GM21737 (cell line): ENCODE data around the gene SMURF2.
A peak's percentile ranks its signal among the peaks of the same experiment; 100 is the strongest.
"Not testable (repeated sequence)": the region's sequence is repeated elsewhere in the genome, so short reads cannot be mapped to it uniquely, and the experiment has no call there.

ENCODE experiments used
- ATAC-seq: cut with Tn5 transposase; IDR thresholded peaks from one replicate; pipeline ENCODE4 v1.9.1; 2021; ENCODE audit warnings: mild to moderate bottlenecking, moderate library complexity; ENCODE audit not compliant: unreplicated experiment

SMURF2 gene

DNA sequence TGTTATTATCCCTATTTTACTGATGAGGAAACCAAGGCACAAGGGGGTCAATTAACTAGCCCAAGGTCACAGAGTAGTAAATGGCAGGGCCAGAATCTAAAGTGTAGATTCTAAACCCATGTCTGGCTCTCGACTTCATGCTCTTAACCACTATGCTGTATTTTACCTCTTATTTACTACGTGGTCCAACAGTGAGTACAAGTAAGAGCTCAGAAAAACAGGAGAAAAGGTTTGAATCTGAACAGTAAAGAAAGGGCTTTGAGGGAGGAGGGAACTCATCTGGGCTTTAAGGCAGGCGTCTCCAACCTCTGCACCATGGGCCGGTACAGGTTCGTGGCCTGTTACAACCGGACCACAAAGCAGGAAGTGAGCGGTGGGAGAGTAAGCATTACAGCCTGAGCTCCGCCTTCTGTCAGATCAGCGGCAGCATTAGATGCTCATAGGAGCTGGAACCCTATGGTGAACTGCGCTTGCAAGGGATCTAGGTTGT lies 62.9 kb downstream of the SMURF2 start:
- ATAC-seq: peak; percentile 81

GRCh38 chr17:64598672-64599071 lies 63.4 kb downstream of the SMURF2 start:
- ATAC-seq: no peak

- ATAC-seq: no peak
Observed at GRCh38 chr17:64596988-64597387, 65.1 kb downstream of the SMURF2 start.

DNA sequence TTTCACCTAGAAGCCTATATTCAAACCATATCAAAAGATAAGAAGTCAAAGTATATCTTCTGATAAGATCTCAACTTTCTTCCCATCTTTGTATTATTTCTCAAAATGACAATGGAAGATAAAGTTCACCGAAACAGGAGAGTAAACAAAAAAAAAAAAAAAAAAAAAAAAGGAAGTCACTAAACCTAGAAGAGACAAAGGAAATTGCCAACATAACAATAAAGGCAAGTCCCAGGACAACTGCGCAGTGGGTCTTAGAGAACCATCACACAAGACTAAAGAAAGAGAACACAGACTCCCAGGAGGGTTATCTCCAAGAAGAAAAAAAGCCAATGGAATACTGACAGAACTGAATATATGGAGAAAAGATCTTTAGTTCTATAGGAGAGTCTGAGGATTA lies 65.7 kb downstream of the SMURF2 start:
- ATAC-seq: no peak

GRCh38 chr17:64591944-64592343 lies 70.2 kb downstream of the SMURF2 start:
- ATAC-seq: no peak

- ATAC-seq: no peak
Observed at GRCh38 chr17:64585146-64585545, 77.0 kb downstream of the SMURF2 start.

GRCh38 chr17:64583038-64583437 lies 79.1 kb downstream of the SMURF2 start:
- no peak for ATAC-seq

GRCh38 chr17:64580384-64581315 lies 81.5 kb downstream of the SMURF2 start:
- no peak for ATAC-seq

- ATAC-seq: no peak
Observed at GRCh38 chr17:64579917-64580316, 82.2 kb downstream of the SMURF2 start.

- ATAC-seq: not testable (repeated sequence)
Observed at GRCh38 chr17:64577025-64577424, 85.1 kb downstream of the SMURF2 start.

- ATAC-seq: no peak
Observed at GRCh38 chr17:64575431-64575830, 86.7 kb downstream of the SMURF2 start.

DNA sequence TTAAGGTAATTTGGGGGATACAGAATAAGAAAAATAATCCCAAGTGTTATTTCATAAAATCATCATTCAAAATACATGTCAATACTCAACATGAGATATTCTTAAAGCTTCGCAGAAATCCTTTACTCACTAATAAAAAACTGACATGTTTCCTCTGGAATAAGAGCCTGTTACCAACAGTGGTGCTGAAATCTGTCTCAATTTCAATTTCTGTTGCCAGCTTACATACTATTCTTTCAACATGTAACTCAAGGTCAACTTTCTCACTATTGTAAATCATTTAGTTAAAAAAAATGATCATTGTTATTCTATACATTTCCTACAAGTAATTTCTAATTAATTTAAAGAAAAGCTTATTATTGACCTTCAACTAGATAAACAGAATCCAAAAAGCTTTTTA lies 87.5 kb downstream of the SMURF2 start:
- no peak for ATAC-seq

DNA sequence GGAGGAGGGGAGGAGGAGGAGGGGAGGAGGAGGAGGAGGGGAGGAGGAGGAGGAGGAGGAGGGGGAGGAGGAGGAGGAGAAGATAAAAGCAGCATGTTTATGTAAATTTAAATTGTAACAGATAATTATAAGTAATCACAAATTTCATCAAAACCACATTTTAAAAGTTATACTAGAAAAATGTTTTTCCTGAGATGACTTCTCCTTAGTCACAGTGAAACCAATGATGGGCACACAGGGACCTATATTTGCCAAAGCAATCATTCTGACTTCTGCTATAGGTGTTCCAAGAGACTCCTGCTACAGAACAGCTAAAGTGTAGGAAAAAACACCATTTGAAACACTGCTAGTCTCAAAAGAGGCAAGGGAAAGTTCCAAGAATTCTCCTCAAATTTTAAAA lies 88.9 kb downstream of the SMURF2 start:
- no peak for ATAC-seq

GRCh38 chr17:64572682-64573154 lies 89.4 kb downstream of the SMURF2 start:
- no peak for ATAC-seq

- no peak for ATAC-seq
Observed at GRCh38 chr17:64571746-64572145, 90.4 kb downstream of the SMURF2 start.

DNA sequence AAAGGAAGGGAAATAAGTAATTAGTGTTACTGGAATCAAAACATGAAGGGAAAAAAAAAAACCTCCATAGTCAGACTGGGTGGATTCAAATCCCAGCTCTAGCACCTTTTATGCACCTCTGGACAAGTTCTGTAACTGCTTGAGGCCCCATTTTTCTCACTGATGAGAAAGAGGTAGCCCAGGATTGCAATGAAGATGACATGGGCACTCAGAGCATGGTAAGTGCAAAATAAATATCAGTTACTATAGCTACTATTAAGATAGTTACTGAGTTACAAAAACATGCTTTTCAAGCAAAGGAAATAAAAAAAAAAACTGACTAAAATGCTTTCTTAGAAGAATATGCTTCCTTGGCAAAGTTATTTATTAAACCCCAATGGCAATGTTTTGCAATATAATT lies 96.5 kb downstream of the SMURF2 start:
- ATAC-seq: no peak

GRCh38 chr17:64564098-64564497 lies 98.0 kb downstream of the SMURF2 start:
- no peak for ATAC-seq

GRCh38 chr17:64555281-64555680 lies 106.8 kb downstream of the SMURF2 start:
- no peak for ATAC-seq

- ATAC-seq: no peak
Observed at GRCh38 chr17:64554028-64554637, 108.0 kb downstream of the SMURF2 start.

GRCh38 chr17:64551461-64551860 lies 110.6 kb downstream of the SMURF2 start:
- no peak for ATAC-seq

- no peak for ATAC-seq
Observed at GRCh38 chr17:64547319-64547718, 114.8 kb downstream of the SMURF2 start.

- ATAC-seq: no peak
Observed at GRCh38 chr17:64546716-64547115, 115.4 kb downstream of the SMURF2 start.
